Activated B cell treated with CpG ODN at 0.5 μM for 24 hours (primary cell): ENCODE measurements around the gene PCP2. TPM values are rescaled to one million over a fixed set of nuclear protein-coding genes. Genes with fewer than 3 reads are reported as not detected.
A peak's percentile ranks its signal among the peaks of the same experiment; 100 is the strongest.

Source experiments
- ATAC-seq: fragments of 200-7000 bp; cut with Tn5 transposase; one replicate; pipeline ENCODE4 v1.10.0; 2021; ENCODE audit warnings: low read depth, mild to moderate bottlenecking, moderate library complexity
- CTCF ChIA-PET: fragments of 350-600 bp; sonication (Branson Sonifier 250); formaldehyde crosslinking; loops from one replicate; lab custom pipeline; 2021; ENCODE audit warnings: antibody characterized with exemption; lab: Charles Lee
- POLR2A ChIA-PET: fragments of 350-600 bp; sonication (Branson Sonifier 250); formaldehyde crosslinking; loops from one replicate; lab custom pipeline; 2021; ENCODE audit warnings: antibody characterized with exemption; lab: Charles Lee
- DNase-seq: peaks from one replicate; pipeline ENCODE4 v3.0.0; 2022
- H3K27ac Mint-ChIP-seq: one replicate; pipeline ENCODE4 v1.8.0; 2020; ENCODE audit warnings: mixed read lengths
- H3K27me3 Mint-ChIP-seq: one replicate; pipeline ENCODE4 v1.8.0; 2021; ENCODE audit warnings: mixed read lengths
- H3K36me3 Mint-ChIP-seq: one replicate; pipeline ENCODE4 v1.8.0; 2021; ENCODE audit warnings: low read depth, mixed read lengths
- H3K4me1 Mint-ChIP-seq: one replicate; pipeline ENCODE4 v1.8.0; 2021; ENCODE audit warnings: mixed read lengths
- H3K4me3 Mint-ChIP-seq: one replicate; pipeline ENCODE4 v1.8.0; 2020; ENCODE audit warnings: mild to moderate bottlenecking, mixed read lengths
- H3K9me3 Mint-ChIP-seq: one replicate; pipeline ENCODE4 v1.8.0; 2020; ENCODE audit warnings: mixed read lengths
- intact Hi-C: fragments of 100-400 bp; cut with micrococcal nuclease; formaldehyde crosslinking; loops from one replicate; pipeline ENCODE4 v1.15.1; 2024
- total RNA-seq: library from RNA; stranded (reverse); gene quantifications from 2 replicates; pipeline ENCODE4 v1.2.3, GENCODE V29; 2022
- TF ChIP-seq, protein P1 (sequence below): fragments of 200-600 bp; IDR thresholded peaks from one replicate; pipeline ENCODE4 v1.8.0; 2022; ENCODE audit warnings: antibody characterized with exemption, mild to moderate bottlenecking

The PCP2 gene
- total RNA-seq, 1 donor from 2014 or later: 2.1 TPM

DNA sequence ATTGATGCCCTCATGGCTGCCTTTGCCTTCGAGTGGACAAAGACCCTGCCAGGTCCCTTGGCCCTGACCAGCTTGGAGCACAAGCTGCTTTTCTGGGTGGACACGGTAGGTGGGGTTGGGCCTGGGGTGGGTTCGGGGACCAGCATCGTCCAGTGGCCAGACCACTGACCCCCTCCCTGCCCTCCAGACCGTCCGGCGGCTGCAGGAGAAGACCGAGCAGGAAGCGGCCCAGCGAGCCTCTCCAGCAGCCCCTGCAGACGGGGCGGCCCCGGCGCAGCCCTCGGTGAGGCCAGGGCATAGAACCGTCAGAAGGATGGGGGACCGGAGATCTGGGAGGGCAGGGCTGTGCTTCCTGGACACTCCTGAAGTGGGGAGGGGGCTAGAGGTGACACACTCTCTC lies 27.2 kb downstream of the PCP2 start:
- Mint-ChIP-seq H3K27ac (no peak overlapping the region), H3K4me1 (no peaks in the 10 kb centered on the region), H3K27me3 (peaks cover 13% of the 10 kb centered on the region), H3K4me3 (no peak overlapping the region), H3K9me3 (no peaks in the 10 kb centered on the region), H3K36me3 (no peaks in the 10 kb centered on the region)
- DNase-seq (no peak), ATAC-seq (no peak)
- TF ChIP-seq, protein P1, sequence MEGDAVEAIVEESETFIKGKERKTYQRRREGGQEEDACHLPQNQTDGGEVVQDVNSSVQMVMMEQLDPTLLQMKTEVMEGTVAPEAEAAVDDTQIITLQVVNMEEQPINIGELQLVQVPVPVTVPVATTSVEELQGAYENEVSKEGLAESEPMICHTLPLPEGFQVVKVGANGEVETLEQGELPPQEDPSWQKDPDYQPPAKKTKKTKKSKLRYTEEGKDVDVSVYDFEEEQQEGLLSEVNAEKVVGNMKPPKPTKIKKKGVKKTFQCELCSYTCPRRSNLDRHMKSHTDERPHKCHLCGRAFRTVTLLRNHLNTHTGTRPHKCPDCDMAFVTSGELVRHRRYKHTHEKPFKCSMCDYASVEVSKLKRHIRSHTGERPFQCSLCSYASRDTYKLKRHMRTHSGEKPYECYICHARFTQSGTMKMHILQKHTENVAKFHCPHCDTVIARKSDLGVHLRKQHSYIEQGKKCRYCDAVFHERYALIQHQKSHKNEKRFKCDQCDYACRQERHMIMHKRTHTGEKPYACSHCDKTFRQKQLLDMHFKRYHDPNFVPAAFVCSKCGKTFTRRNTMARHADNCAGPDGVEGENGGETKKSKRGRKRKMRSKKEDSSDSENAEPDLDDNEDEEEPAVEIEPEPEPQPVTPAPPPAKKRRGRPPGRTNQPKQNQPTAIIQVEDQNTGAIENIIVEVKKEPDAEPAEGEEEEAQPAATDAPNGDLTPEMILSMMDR: no peak
- intact Hi-C loops: no loop called here
- ChIA-PET POLR2A (no interaction called here), CTCF (no interaction called here)

DNA sequence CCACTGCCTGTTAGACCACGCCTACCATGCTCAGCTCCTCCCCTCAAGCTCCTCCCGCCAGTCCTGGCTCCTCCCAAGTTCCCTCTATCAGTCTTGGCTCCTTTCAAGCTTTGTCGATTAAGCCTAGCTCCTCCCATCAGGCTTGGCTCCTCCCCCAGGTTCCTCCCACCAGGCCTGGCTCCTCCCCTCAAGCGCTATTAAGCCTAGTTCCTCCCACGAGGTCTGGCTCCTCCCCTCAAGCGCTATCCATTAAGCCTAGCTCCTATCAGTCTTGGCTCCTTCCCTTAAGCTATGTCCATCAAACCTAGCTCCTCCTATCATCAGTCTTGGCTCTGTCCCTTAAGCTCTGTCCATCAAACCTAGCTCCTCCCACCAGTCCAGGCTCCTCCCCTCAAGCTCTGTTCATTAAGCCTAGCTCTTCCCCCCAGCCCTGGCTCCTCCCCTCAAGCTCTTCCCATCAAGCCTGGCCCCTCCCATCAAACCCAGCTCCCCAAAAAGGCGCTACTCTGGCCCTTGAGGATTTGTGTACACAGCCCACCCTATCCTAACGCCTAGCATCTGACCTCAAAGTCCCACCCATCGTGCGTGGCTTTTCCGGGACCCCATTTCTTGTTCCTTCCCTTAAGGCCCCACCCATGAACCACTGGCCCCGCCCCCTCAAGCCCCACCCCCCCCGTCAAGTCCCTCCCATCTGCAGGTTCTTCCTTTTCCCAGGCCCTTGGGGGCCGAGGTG lies 27.9 kb downstream of the PCP2 start:
- ChIA-PET POLR2A (interaction anchor here (0.5 to 0.6 kb wide), 2 partner anchors 53 to 485 kb away, joined by 4 to 6 read pairs; no protein-coding TSS in a partner anchor), CTCF (no interaction called here)
- intact Hi-C loops: no loop called here
- TF ChIP-seq, protein P1: no peak
- ATAC-seq: peak; percentile 61
- H3K4me3 Mint-ChIP-seq: no peak overlapping the region
- no peaks in the 10 kb centered on the region for H3K4me1 Mint-ChIP-seq
- DNase-seq: no peak
- H3K27ac Mint-ChIP-seq: no peak overlapping the region
- H3K9me3 Mint-ChIP-seq: no peaks in the 10 kb centered on the region
- no peaks in the 10 kb centered on the region for H3K36me3 Mint-ChIP-seq
- peaks cover 13% of the 10 kb centered on the region for H3K27me3 Mint-ChIP-seq

DNA sequence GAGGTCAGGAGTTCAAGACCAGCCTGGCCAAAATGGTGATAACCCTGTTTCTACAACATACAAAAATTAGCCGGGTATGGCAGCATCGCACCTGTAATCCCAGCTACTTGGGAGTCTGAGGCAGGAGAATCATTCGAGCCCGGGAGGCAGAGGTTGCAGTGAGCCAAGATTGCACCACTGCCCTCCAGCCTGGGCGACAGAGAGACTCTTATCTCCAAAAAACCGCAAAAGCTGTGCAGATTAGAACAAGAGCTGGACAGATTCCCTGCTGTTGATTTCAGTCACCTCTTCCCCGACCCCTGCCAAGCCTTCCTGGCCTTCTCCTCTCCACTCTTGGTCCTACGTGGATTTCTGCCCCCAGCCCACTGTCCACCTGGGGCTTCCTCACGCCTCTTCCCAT lies 29.6 kb downstream of the PCP2 start:
- Mint-ChIP-seq H3K4me3 (no peak overlapping the region), H3K4me1 (no peaks in the 10 kb centered on the region), H3K27me3 (peaks cover 13% of the 10 kb centered on the region), H3K27ac (no peak overlapping the region), H3K36me3 (no peaks in the 10 kb centered on the region), H3K9me3 (no peaks in the 10 kb centered on the region)
- CTCF ChIA-PET: no interaction called here
- no peak for DNase-seq
- intact Hi-C loops: no loop called here
- POLR2A ChIA-PET: interaction anchor here (0.6 kb wide), 1 partner anchor 582 kb away, joined by 8 read pairs; no protein-coding TSS in a partner anchor
- no peak for ATAC-seq
- TF ChIP-seq, protein P1: no peak

- ATAC-seq (no peak), DNase-seq (no peak)
- ChIA-PET CTCF (no interaction called here), POLR2A (no interaction called here)
- no peak overlapping the region for H3K27ac Mint-ChIP-seq
- no peaks in the 10 kb centered on the region for H3K4me1 Mint-ChIP-seq
- intact Hi-C loops: no loop called here
- TF ChIP-seq, protein P1: no peak
- no peak overlapping the region for H3K4me3 Mint-ChIP-seq
- H3K9me3 Mint-ChIP-seq: no peaks in the 10 kb centered on the region
- peaks cover 21% of the 10 kb centered on the region for H3K27me3 Mint-ChIP-seq
- H3K36me3 Mint-ChIP-seq: no peaks in the 10 kb centered on the region
Observed at GRCh38 chr19:7602935-7603497, 30.5 kb downstream of the PCP2 start.

DNA sequence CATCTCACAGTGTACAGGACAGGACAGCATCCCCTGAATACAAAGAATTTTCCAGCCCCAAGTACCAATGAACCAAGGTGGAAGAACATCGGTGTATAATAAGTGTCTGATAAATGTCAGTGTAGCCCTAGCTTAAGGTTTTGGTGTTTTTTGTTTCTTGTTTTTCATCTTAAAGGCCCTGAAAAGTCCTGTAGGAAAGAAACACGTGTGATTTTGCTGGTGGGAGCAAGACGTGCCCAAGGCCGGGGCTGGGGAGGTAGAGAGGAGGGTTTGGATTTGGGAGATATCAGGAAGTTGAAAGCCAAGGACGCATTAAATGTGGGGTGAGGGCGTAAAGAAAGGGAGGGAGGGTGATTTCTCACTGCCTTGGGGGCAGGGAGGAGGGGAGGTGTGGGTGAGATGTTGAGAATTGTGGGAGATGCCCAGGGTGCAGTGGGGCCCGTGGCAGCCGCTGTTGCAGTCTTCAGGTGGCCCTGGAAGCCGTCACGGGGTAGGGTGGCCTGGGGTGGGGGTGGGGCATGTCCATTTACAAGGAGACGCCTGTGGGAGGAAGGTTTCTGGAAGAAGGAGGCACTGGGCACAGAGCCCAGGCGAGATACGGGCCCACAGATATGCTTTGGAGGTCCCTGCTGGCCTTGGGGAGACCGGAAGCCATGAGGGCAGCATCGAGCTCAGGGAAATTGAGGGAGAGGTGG lies 31.1 kb downstream of the PCP2 start:
- H3K9me3 Mint-ChIP-seq: no peaks in the 10 kb centered on the region
- DNase-seq (no peak), ATAC-seq (no peak)
- CTCF ChIA-PET: no interaction called here
- no peak overlapping the region for H3K27ac Mint-ChIP-seq
- no peaks in the 10 kb centered on the region for H3K36me3 Mint-ChIP-seq
- no peaks in the 10 kb centered on the region for H3K4me1 Mint-ChIP-seq
- intact Hi-C loops: no loop called here
- H3K27me3 Mint-ChIP-seq: peaks cover 27% of the 10 kb centered on the region
- H3K4me3 Mint-ChIP-seq: no peak overlapping the region
- POLR2A ChIA-PET: no interaction called here
- TF ChIP-seq, protein P1: no peak
